ENCODE data around the gene LYSMD4. TPM values are rescaled to one million over a fixed set of nuclear protein-coding genes. Genes with fewer than 3 reads are reported as not detected.

LYSMD4 gene

DNA sequence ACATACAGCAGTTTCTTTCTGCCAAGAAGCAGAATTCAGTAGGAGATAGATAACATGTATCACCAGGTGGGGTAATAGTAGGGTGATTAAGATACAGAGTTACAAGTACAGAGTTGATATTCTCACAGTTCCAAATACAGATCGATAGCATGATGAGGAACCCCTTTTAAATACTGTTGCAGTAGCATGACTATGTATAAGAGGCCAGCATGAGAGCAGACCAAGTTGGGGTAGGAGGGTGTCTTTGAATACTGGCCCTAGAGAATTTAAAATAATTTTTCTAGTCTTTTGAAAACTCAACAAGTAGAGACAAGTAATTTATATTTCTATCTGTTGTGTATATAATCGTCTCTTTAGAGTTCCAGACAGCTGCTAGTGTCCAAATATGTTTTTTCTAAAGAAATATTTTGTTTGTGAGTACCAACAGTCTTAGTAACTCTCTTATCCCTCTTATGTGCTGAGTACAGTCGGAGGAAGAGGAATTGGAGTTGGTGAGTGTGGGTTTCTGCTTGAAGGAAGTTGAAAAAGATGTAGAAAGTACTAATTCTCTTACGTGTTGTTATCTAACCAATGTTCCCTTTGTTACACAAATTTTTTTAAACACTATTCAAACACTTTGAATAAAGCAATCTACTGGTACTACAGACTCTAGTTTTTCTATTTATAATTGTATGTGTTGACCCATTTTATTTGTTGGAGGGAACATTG is 30.2 kb downstream of the LYSMD4 start:
- H3K4me3 ChIP-seq (ENCODE audit: low read length), result peak overlapping the region; percentile 33
- H3K9ac ChIP-seq (ENCODE audit: low read depth, low read length), result peak overlapping the region; percentile 38

GRCh38 chr15:99696096-99696495 is 37.1 kb downstream of the LYSMD4 start:
- Histone ChIP-seq H3K4me2 (ENCODE audit: low read length) (no peak overlapping the region), H3K9me3 (replicated peaks; ENCODE audit: low read length) (no peaks in the 10 kb centered on the region), H3K27me3 (ENCODE audit: control insufficient read depth, insufficient read depth, low read length) (no peaks in the 10 kb centered on the region), H3K4me1 (ENCODE audit: control insufficient read depth, insufficient read depth, low read length) (no peaks in the 10 kb centered on the region), H3K9ac (ENCODE audit: low read depth, low read length) (no peak overlapping the region), H3K36me3 (ENCODE audit: insufficient read depth, low read length) (peaks cover 41% of the 10 kb centered on the region), H3K4me3 (ENCODE audit: low read length) (no peak overlapping the region)

More for the DNA sequence above, 30.2 kb downstream of the LYSMD4 start:
- Histone ChIP-seq H3K4me1 (ENCODE audit: control insufficient read depth, insufficient read depth, low read length) (peaks cover 31% of the 10 kb centered on the region), H3K36me3 (ENCODE audit: insufficient read depth, low read length) (no peaks in the 10 kb centered on the region), H3K4me2 (ENCODE audit: low read length) (peak overlapping the region; percentile 67), H3K9me3 (replicated peaks; ENCODE audit: low read length) (no peaks in the 10 kb centered on the region), H3K27me3 (ENCODE audit: control insufficient read depth, insufficient read depth, low read length) (no peaks in the 10 kb centered on the region)

- H3K9me3 ChIP-seq (replicated peaks; ENCODE audit: low read length), result no peaks in the 10 kb centered on the region
- H3K4me2 ChIP-seq (ENCODE audit: low read length), result no peak overlapping the region
- H3K27me3 ChIP-seq (ENCODE audit: control insufficient read depth, insufficient read depth, low read length), result no peaks in the 10 kb centered on the region
- no peak overlapping the region for H3K4me3 ChIP-seq (ENCODE audit: low read length)
- peaks cover 49% of the 10 kb centered on the region for H3K36me3 ChIP-seq (ENCODE audit: insufficient read depth, low read length)
- H3K4me1 ChIP-seq (ENCODE audit: control insufficient read depth, insufficient read depth, low read length), result no peaks in the 10 kb centered on the region
- H3K9ac ChIP-seq (ENCODE audit: low read depth, low read length), result no peak overlapping the region
These were observed 40.4 kb downstream of the LYSMD4 start for GRCh38 chr15:99692825-99693224.

DNA sequence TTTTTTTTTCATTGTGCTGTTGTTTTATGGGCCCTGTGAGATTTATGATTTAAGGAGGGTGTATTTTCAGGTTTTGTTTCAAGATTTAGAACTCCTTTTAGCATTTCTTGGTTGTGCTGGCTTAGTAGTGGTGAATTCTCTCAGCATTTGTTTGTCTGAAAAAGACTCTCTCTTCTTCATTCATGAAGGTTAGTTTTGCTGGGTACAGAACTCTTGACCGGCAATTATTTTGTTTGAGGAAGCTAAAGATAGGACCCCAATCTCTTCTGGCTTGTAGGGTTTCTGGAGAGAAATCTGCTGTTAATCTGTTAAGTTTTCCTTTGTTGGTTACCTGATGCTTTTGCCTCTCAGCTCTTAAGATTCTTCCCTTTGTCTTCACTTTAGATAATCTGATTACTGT is 46.9 kb downstream of the LYSMD4 start:
- Histone ChIP-seq H3K4me3 (ENCODE audit: low read length) (no peak overlapping the region), H3K4me2 (ENCODE audit: low read length) (no peak overlapping the region), H3K4me1 (ENCODE audit: control insufficient read depth, insufficient read depth, low read length) (peaks cover 12% of the 10 kb centered on the region), H3K27me3 (ENCODE audit: control insufficient read depth, insufficient read depth, low read length) (no peaks in the 10 kb centered on the region), H3K9ac (ENCODE audit: low read depth, low read length) (no peak overlapping the region), H3K9me3 (replicated peaks; ENCODE audit: low read length) (no peaks in the 10 kb centered on the region), H3K36me3 (ENCODE audit: insufficient read depth, low read length) (peaks cover 14% of the 10 kb centered on the region)

DNA sequence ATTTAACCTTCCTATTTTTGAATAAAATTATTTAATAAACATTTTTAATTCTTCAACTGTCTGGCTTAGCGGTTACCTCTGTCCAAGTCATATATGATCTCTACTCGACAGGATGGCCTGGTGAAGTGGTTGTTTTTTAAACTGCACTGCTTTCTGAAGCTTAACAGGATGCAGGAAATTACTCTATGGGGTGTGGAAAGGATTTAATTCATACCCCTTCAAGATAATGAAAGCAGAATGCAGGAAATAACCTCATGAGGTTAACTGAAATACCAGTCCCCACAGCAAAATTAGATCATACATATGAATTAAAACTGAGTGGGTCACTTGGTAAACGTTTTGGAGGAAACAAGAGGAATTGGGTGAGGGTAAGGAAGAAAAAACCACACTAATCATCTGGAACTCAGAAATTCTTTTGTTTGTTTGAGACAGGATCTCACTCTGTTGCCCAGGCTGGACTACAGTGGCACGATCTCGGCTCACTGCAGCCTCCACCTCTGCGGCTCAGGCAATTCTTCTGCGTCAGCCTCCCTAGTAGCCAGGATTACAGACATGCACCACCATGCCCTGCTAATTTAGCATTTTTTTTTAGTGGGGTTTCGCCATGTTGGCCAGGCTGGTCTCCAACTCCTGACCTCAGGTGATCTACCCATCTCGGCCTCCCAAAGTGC is 50.1 kb downstream of the LYSMD4 start:
- H3K27me3 ChIP-seq (ENCODE audit: control insufficient read depth, insufficient read depth, low read length), result no peaks in the 10 kb centered on the region
- peaks cover 12% of the 10 kb centered on the region for H3K4me1 ChIP-seq (ENCODE audit: control insufficient read depth, insufficient read depth, low read length)
- peaks cover 17% of the 10 kb centered on the region for H3K36me3 ChIP-seq (ENCODE audit: insufficient read depth, low read length)
- no peaks in the 10 kb centered on the region for H3K9me3 ChIP-seq (replicated peaks; ENCODE audit: low read length)
- H3K9ac ChIP-seq (ENCODE audit: low read depth, low read length), result no peak overlapping the region
- no peak overlapping the region for H3K4me3 ChIP-seq (ENCODE audit: low read length)
- H3K4me2 ChIP-seq (ENCODE audit: low read length), result no peak overlapping the region

DNA sequence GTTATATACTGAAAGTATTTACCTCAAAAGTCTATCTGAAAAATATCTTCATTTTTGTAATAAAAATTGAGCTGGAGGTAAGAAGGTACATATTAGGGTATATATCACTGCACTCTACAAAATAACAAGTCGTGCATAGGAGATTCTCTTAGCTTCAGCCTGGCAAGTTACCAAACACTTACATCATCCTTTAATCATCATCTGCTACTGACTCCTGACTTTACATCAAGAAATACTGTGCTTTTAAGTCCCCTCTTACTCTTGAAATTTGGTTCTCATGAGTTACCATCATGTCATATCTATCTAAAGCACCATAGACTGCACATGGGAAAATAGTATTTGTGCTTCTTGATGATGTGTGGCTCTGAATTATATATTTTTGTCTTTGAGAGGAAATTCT is 50.8 kb downstream of the LYSMD4 start:
- no peaks in the 10 kb centered on the region for H3K9me3 ChIP-seq (replicated peaks; ENCODE audit: low read length)
- H3K4me1 ChIP-seq (ENCODE audit: control insufficient read depth, insufficient read depth, low read length), result peaks cover 12% of the 10 kb centered on the region
- no peak overlapping the region for H3K4me3 ChIP-seq (ENCODE audit: low read length)
- no peak overlapping the region for H3K4me2 ChIP-seq (ENCODE audit: low read length)
- H3K27me3 ChIP-seq (ENCODE audit: control insufficient read depth, insufficient read depth, low read length), result no peaks in the 10 kb centered on the region
- H3K9ac ChIP-seq (ENCODE audit: low read depth, low read length), result no peak overlapping the region
- peaks cover 20% of the 10 kb centered on the region for H3K36me3 ChIP-seq (ENCODE audit: insufficient read depth, low read length)

GRCh38 chr15:99681990-99682389 is 51.2 kb downstream of the LYSMD4 start:
- Histone ChIP-seq H3K9me3 (replicated peaks; ENCODE audit: low read length) (no peaks in the 10 kb centered on the region), H3K36me3 (ENCODE audit: insufficient read depth, low read length) (peaks cover 18% of the 10 kb centered on the region), H3K9ac (ENCODE audit: low read depth, low read length) (no peak overlapping the region), H3K4me2 (ENCODE audit: low read length) (no peak overlapping the region), H3K4me1 (ENCODE audit: control insufficient read depth, insufficient read depth, low read length) (peaks cover 12% of the 10 kb centered on the region), H3K27me3 (ENCODE audit: control insufficient read depth, insufficient read depth, low read length) (no peaks in the 10 kb centered on the region), H3K4me3 (ENCODE audit: low read length) (no peak overlapping the region)

GRCh38 chr15:99680276-99680675 is 53.0 kb downstream of the LYSMD4 start:
- Histone ChIP-seq H3K4me1 (ENCODE audit: control insufficient read depth, insufficient read depth, low read length) (peaks cover 12% of the 10 kb centered on the region), H3K4me2 (ENCODE audit: low read length) (no peak overlapping the region), H3K4me3 (ENCODE audit: low read length) (no peak overlapping the region), H3K36me3 (ENCODE audit: insufficient read depth, low read length) (peaks cover 28% of the 10 kb centered on the region), H3K27me3 (ENCODE audit: control insufficient read depth, insufficient read depth, low read length) (no peaks in the 10 kb centered on the region), H3K9ac (ENCODE audit: low read depth, low read length) (no peak overlapping the region), H3K9me3 (replicated peaks; ENCODE audit: low read length) (no peaks in the 10 kb centered on the region)

DNA sequence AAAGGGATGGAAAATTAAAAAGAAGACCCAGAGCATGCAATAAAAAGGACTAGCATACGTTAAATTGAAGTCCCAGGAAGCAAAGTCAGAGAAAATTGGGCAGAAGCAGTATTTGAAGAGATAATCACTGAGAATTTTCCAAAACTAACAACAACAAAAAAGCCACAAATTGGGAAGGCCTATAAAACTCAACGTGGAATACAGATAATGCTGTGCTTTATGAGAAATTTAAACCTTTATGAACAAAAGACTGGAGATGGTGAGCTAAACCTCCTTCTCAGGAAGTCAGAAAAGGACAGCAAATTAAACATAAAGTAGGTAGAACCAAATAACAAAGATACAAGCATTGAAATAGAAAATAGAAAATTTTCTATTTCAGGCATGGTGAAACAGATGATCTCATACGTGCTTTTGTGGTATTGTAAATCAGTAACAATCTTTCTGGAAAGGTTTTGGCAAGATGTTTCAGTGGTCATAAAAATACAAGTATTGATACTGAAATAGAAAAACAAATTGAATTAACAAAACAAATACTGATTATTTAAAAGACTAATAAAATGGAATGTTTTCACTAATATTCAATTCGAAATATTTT is 55.6 kb downstream of the LYSMD4 start:
- Histone ChIP-seq H3K36me3 (ENCODE audit: insufficient read depth, low read length) (peaks cover 45% of the 10 kb centered on the region), H3K9me3 (replicated peaks; ENCODE audit: low read length) (no peaks in the 10 kb centered on the region), H3K4me2 (ENCODE audit: low read length) (no peak overlapping the region), H3K27me3 (ENCODE audit: control insufficient read depth, insufficient read depth, low read length) (no peaks in the 10 kb centered on the region), H3K4me1 (ENCODE audit: control insufficient read depth, insufficient read depth, low read length) (peaks cover 7% of the 10 kb centered on the region), H3K9ac (ENCODE audit: low read depth, low read length) (no peak overlapping the region), H3K4me3 (ENCODE audit: low read length) (no peak overlapping the region)

Small RNA genes within 50 kb of the gene (small RNA-seq; reads per million reads assigned to genes)
- gene RF00019, result not detected

All from skeletal muscle satellite cell (primary cell).